H1 (cell line): ENCODE data around the gene TRDN. TPM values are rescaled to one million over a fixed set of nuclear protein-coding genes. Genes with fewer than 3 reads are reported as not detected.

Experiments
- CTCF ChIA-PET: fragments of 300-600 bp; sonication (Branson Sonifier 250); formaldehyde crosslinking; loops from one replicate; lab custom pipeline; 2021; ENCODE audit not compliant: partially characterized antibody; lab: Charles Lee
- POLR2A ChIA-PET: fragments of 300-600 bp; sonication (Branson Sonifier 250); formaldehyde crosslinking; loops from one replicate; lab custom pipeline; 2021; ENCODE audit warnings: inconsistent platforms; ENCODE audit not compliant: partially characterized antibody; lab: Charles Lee
- DNase-seq, 2 experiments: peaks; one replicate each; pipeline versions ENCODE4 v3.0.0 to v3.0.0-alpha.2; 2010 to 2022; ENCODE audit warnings: low spot score in 2 of 2, low read depth in 1 of 2, mixed read lengths in 1 of 2
- FAIRE-seq: peaks from 2 replicates; lab custom pipeline; 2011; peaks lifted over from hg19 to GRCh38; lab: Jason Lieb, UNC
- H2AFZ ChIP-seq: 2 replicates; pipeline ENCODE4 v1.8.1; 2012; ENCODE audit warnings: low read length, inconsistent platforms
- H2AK5ac ChIP-seq: 2 replicates; pipeline ENCODE4 v1.6.1; 2013; ENCODE audit warnings: low read depth, low read length
- H2BK120ac ChIP-seq: replicated peaks from 2 replicates; pipeline ENCODE3; 2013; ENCODE audit warnings: low read depth, low read length, inconsistent platforms
- H2BK12ac ChIP-seq: 2 replicates; pipeline ENCODE4 v1.6.1; 2013; ENCODE audit warnings: low read depth, low read length
- H2BK15ac ChIP-seq: 2 replicates; pipeline ENCODE4 v1.6.1; 2013; ENCODE audit warnings: low read length
- H2BK20ac ChIP-seq: 2 replicates; pipeline ENCODE4 v1.6.1; 2013; ENCODE audit warnings: low read length
- H2BK5ac ChIP-seq: 2 replicates; pipeline ENCODE4 v1.6.1; 2013; ENCODE audit warnings: low read depth, low read length
- H3K14ac ChIP-seq: 2 replicates; pipeline ENCODE4 v1.6.1; 2013; ENCODE audit warnings: inconsistent platforms; ENCODE audit not compliant: insufficient read length
- H3K18ac ChIP-seq: 2 replicates; pipeline ENCODE4 v1.6.1; 2013; ENCODE audit warnings: low read length; ENCODE audit errors: extremely low read depth
- H3K23ac ChIP-seq: 2 replicates; pipeline ENCODE4 v1.6.1; 2013; ENCODE audit warnings: inconsistent platforms; ENCODE audit not compliant: insufficient read length
- H3K23me2 ChIP-seq: 2 replicates; pipeline ENCODE4 v1.6.1; 2013; ENCODE audit warnings: low read depth, low read length
- H3K27ac ChIP-seq: 2 replicates; pipeline ENCODE4 v1.6.1; 2011; ENCODE audit warnings: low read depth, low read length, inconsistent platforms
- H3K27me3 ChIP-seq, 4 experiments: replicated peaks in 1 of 4; 1 replicate in 1 of 4; 2 replicates in 3 of 4; pipeline versions ENCODE4 v1.6.1 to v1.8.1; 2011 to 2013; ENCODE audit warnings: low read length in 3 of 4, mild to moderate bottlenecking in 3 of 4, inconsistent platforms in 2 of 4, mixed read lengths in 2 of 4, moderate library complexity in 1 of 4; ENCODE audit not compliant: control insufficient read depth in 3 of 4, insufficient read depth in 3 of 4; ENCODE audit errors: extremely low read depth in 1 of 4
- H3K36me3 ChIP-seq, 4 experiments: 2 replicates each; pipeline versions ENCODE4 v1.6.1 to v1.8.1; 2011 to 2013; ENCODE audit warnings: mild to moderate bottlenecking in 4 of 4, low read length in 3 of 4, moderate library complexity in 2 of 4, control low read depth in 1 of 4, inconsistent platforms in 1 of 4; ENCODE audit not compliant: insufficient read depth in 4 of 4, control insufficient read depth in 2 of 4
- H3K4ac ChIP-seq: replicated peaks from 2 replicates; pipeline ENCODE3; 2013; ENCODE audit warnings: low read length, low read depth, mixed read lengths, inconsistent platforms; ENCODE audit not compliant: insufficient read length
- H3K4me1 ChIP-seq, 4 experiments: replicated peaks in 1 of 4; 1 replicate in 1 of 4; 2 replicates in 3 of 4; pipeline versions ENCODE4 v1.6.1 to v1.8.1; 2011 to 2013; ENCODE audit warnings: low read length in 3 of 4, inconsistent platforms in 2 of 4, mixed read lengths in 1 of 4; ENCODE audit not compliant: insufficient read depth in 4 of 4, control insufficient read depth in 3 of 4
- H3K4me2 ChIP-seq, 2 experiments: 2 replicates each; pipeline versions ENCODE4 v1.6.1 to v1.8.1; 2011 to 2013; ENCODE audit warnings: low read depth in 2 of 2, low read length in 2 of 2, control low read depth in 1 of 2, inconsistent platforms in 1 of 2, mild to moderate bottlenecking in 1 of 2; ENCODE audit not compliant: insufficient read depth in 1 of 2
- H3K4me3 ChIP-seq, 4 experiments: fragments of 200-600, 300-600 bp in 1 of 4; sonication (generic), shearing (Covaris generic), sonication (Bioruptor Twin) in 1 of 4; 2 replicates each; pipeline versions ENCODE4 v1.5.1 to v1.8.1; 2011 to 2016; ENCODE audit warnings: low read length in 4 of 4, low read depth in 3 of 4, control low read depth in 2 of 4, inconsistent platforms in 2 of 4, mild to moderate bottlenecking in 2 of 4, mixed read lengths in 1 of 4, moderate library complexity in 1 of 4; ENCODE audit not compliant: insufficient read depth in 2 of 4; ENCODE audit errors: extremely low read depth in 1 of 4
- H3K56ac ChIP-seq: replicated peaks from 2 replicates; pipeline ENCODE3; 2013; ENCODE audit warnings: low read depth, mild to moderate bottlenecking, mixed read lengths, low read length, inconsistent platforms; ENCODE audit not compliant: insufficient read length
- H3K79me1 ChIP-seq: 2 replicates; pipeline ENCODE4 v1.6.1; 2013; ENCODE audit warnings: low read depth, low read length, control low read depth
- H3K79me2 ChIP-seq, 2 experiments: 2 replicates each; pipeline versions ENCODE4 v1.6.1 to v1.8.1; 2012 to 2013; ENCODE audit warnings: low read length in 2 of 2, mild to moderate bottlenecking in 2 of 2, inconsistent platforms in 1 of 2; ENCODE audit not compliant: insufficient read depth in 2 of 2, control insufficient read depth in 1 of 2
- H3K9ac ChIP-seq, 4 experiments: replicated peaks in 1 of 4; 1 replicate in 1 of 4; 2 replicates in 3 of 4; pipeline versions ENCODE4 v1.6.1 to v1.8.1; 2011 to 2013; ENCODE audit warnings: low read depth in 3 of 4, low read length in 3 of 4, control low read depth in 2 of 4, mild to moderate bottlenecking in 2 of 4, moderate library complexity in 2 of 4, inconsistent platforms in 1 of 4; ENCODE audit errors: extremely low read depth in 1 of 4
- H3K9me3 ChIP-seq, 2 experiments: 2 replicates each; pipeline versions ENCODE4 v1.6.1 to v1.8.1; 2012 to 2013; ENCODE audit warnings: mild to moderate bottlenecking in 2 of 2, moderate library complexity in 2 of 2, control low read depth in 1 of 2, inconsistent platforms in 1 of 2, low read depth in 1 of 2, low read length in 1 of 2, mixed read lengths in 1 of 2; ENCODE audit not compliant: insufficient read depth in 2 of 2
- H4K20me1 ChIP-seq, 2 experiments: replicated peaks in 1 of 2; 2 replicates each; pipeline versions ENCODE3 to v1.8.1; 2011 to 2013; ENCODE audit warnings: inconsistent platforms in 2 of 2, low read length in 2 of 2, mild to moderate bottlenecking in 1 of 2; ENCODE audit not compliant: insufficient read depth in 2 of 2, control insufficient read depth in 1 of 2
- H4K5ac ChIP-seq: 2 replicates; pipeline ENCODE4 v1.6.1; 2013; ENCODE audit warnings: low read length, low read depth, mixed read lengths, inconsistent platforms; ENCODE audit not compliant: insufficient read length
- H4K8ac ChIP-seq: 2 replicates; pipeline ENCODE4 v1.8.0; 2013; ENCODE audit warnings: mild to moderate bottlenecking, moderate library complexity, low read length, inconsistent platforms; ENCODE audit not compliant: insufficient read depth; ENCODE audit errors: extremely low read depth
- H4K91ac ChIP-seq: replicated peaks from 2 replicates; pipeline ENCODE3; 2013; ENCODE audit warnings: low read length, mixed read lengths, inconsistent platforms; ENCODE audit not compliant: insufficient read length
- BRCA1 ChIP-seq: IDR thresholded peaks from 2 replicates; pipeline ENCODE4 v1.6.1; 2012; ENCODE audit warnings: low read depth, low read length, improper control_type of control experiment
- CTBP2 ChIP-seq: IDR thresholded peaks from 2 replicates; pipeline ENCODE4 v1.7.0; 2011; ENCODE audit warnings: borderline replicate concordance, mild to moderate bottlenecking, moderate library complexity, mixed read lengths, low read length; ENCODE audit not compliant: insufficient read depth, insufficient read length
- EGR1 ChIP-seq: IDR thresholded peaks from 2 replicates; pipeline ENCODE4 v1.6.1; 2011; ENCODE audit warnings: low read depth, low read length, borderline replicate concordance
- EZH2 ChIP-seq: fragments of 200-600 bp; sonication (generic); IDR thresholded peaks from 2 replicates; pipeline ENCODE4 v1.7.1; 2012; ENCODE audit warnings: low read depth, mild to moderate bottlenecking, moderate library complexity, low read length, inconsistent platforms; ENCODE audit not compliant: severe bottlenecking
- FOSL1 ChIP-seq: IDR thresholded peaks from 2 replicates; pipeline ENCODE4 v1.6.1; 2011; ENCODE audit warnings: mild to moderate bottlenecking, low read depth, low read length, moderate library complexity; ENCODE audit not compliant: insufficient read depth
- GTF2F1 ChIP-seq: IDR thresholded peaks from 2 replicates; pipeline ENCODE4 v1.6.1; 2012; ENCODE audit warnings: low read depth, low read length, improper control_type of control experiment, borderline replicate concordance
- JUN ChIP-seq: IDR thresholded peaks from 2 replicates; pipeline ENCODE4 v1.6.1; 2011; ENCODE audit warnings: low read depth, mild to moderate bottlenecking, improper control_type of control experiment, low read length
- KDM4A ChIP-seq: IDR thresholded peaks from one replicate; pipeline ENCODE4 v1.7.1; 2012; ENCODE audit warnings: low read depth, mild to moderate bottlenecking, moderate library complexity, low read length, inconsistent platforms; ENCODE audit not compliant: severe bottlenecking
- KDM5A ChIP-seq: fragments of 200-600 bp; IDR thresholded peaks from 2 replicates; pipeline ENCODE4 v1.7.1; 2012; ENCODE audit warnings: mild to moderate bottlenecking, low read length, inconsistent platforms, mixed read lengths
- PHF8 ChIP-seq: fragments of 200-600 bp; sonication (generic); conservative IDR thresholded peaks from 2 replicates; pipeline ENCODE4 v1.7.1; 2012; ENCODE audit warnings: low read depth, mild to moderate bottlenecking, inconsistent platforms, low read length, moderate library complexity
- RAD21 ChIP-seq, 2 experiments: IDR thresholded peaks in 1 of 2; conservative IDR thresholded peaks in 1 of 2; 2 replicates each; pipeline ENCODE4 v1.6.1; 2011; ENCODE audit warnings: low read depth in 2 of 2, low read length in 2 of 2, improper control_type of control experiment in 1 of 2, inconsistent platforms in 1 of 2, mild to moderate bottlenecking in 1 of 2, moderate library complexity in 1 of 2
- RBBP5 ChIP-seq: IDR thresholded peaks from 2 replicates; pipeline ENCODE4 v1.7.1; 2012; ENCODE audit warnings: low read depth, mild to moderate bottlenecking, inconsistent platforms, low read length, moderate library complexity, borderline replicate concordance
- RNF2 ChIP-seq: fragments of 200-900, 300-1000 bp; sonication (generic); IDR thresholded peaks from 2 replicates; pipeline ENCODE4 v1.7.1; 2016; ENCODE audit warnings: borderline replicate concordance, low read depth, mild to moderate bottlenecking, antibody characterized with exemption, low read length; ENCODE audit not compliant: poor library complexity, severe bottlenecking; ENCODE audit errors: missing control alignments
- SP2 ChIP-seq: IDR thresholded peaks from 2 replicates; pipeline ENCODE4 v1.6.1; 2012; ENCODE audit warnings: mild to moderate bottlenecking, low read length, inconsistent platforms
- WGBS, 2 experiments: shearing (Covaris generic) in 1 of 2; methylation state at CpG; one replicate each; pipeline versions ENCODE4 v1.1.6 to v1.1.7; 2013 to 2015; ENCODE audit warnings: low lambda C conversion rate in 2 of 2, mixed read lengths in 2 of 2, inconsistent platforms in 1 of 2, low coverage in 1 of 2, missing lambda C conversion rate in 1 of 2; ENCODE audit not compliant: insufficient replicate concordance in 2 of 2, insufficient coverage in 1 of 2, insufficient read length in 1 of 2; ENCODE audit errors: extremely low coverage in 1 of 2, missing lambda C conversion rate in 1 of 2; 5-methylcytosine and 5-hydroxymethylcytosine counted together
- polyA plus RNA-seq, 7 experiments: library from polyadenylated mRNA; depleted of rRNA in 3 of 7; stranded (reverse) in 5 of 7; unstranded in 2 of 7; fragments of >200 nt in 5 of 7; fragments of 200-250 nt in 2 of 7; gene quantifications; 1 replicate in 5 of 7; 2 replicates in 1 of 7; 4 replicates in 1 of 7; pipeline versions ENCODE4 v1.2.1 to v1.2.3, GENCODE V29; 2011 to 2013; ENCODE audit warnings: missing spikeins in 2 of 7, mixed read lengths in 2 of 7
- total RNA-seq: library from RNA; stranded (reverse); fragmentation: NEBNext Ultra II Directional; extraction: Animal tissue kit (Norgen Biotek cat#: 25700); gene quantifications from 2 replicates; pipeline ENCODE4 v1.2.1, GENCODE V29; 2021

TRDN gene
- total and polyA plus RNA-seq, 2 of the 8 experiments (the other 6 are each of a cell fraction or from before 2014, with no cell fraction given): 1.6 to 41.6 TPM

GRCh38 chr6:123546537-123546936, 90.2 kb downstream of the TRDN start:
- CTCF ChIA-PET: no interaction called here
- TF ChIP-seq RNF2 (no peak), KDM4A (no peak), FOSL1 (no peak), BRCA1 (no peak), EZH2 (no peak), KDM5A (no peak), GTF2F1 (no peak), RBBP5 (no peak), SP2 (no peak), EGR1 (no peak), CTBP2 (no peak), PHF8 (no peak), JUN (no peak), RAD21 (IDR thresholded peaks at IDR 0.05 in 1 of 2, conservative IDR thresholded peaks at IDR 0.05 in 1 of 2; ENCODE audit: low read depth in 2 of 2, low read length in 2 of 2) (no peak)

More at GRCh38 chr6:123546537-123546936, 90.2 kb downstream of the TRDN start:
- Histone ChIP-seq H3K56ac (no peak overlapping the region), H3K79me1 (no peaks in the 10 kb centered on the region), H2AK5ac (no peak overlapping the region), H3K23me2 (no peaks in the 10 kb centered on the region; the same call in 1 of the 2 replicates), H2BK15ac (no peak overlapping the region), H4K5ac (no peak overlapping the region), H2BK12ac (no peak overlapping the region), H4K8ac (no peak overlapping the region), H3K9ac (no peak overlapping the region), H4K91ac (no peak overlapping the region), H3K36me3 (peaks cover 0 to 6% (median 0%) of the 10 kb centered on the region in 4 experiments; a peak in 2 of 8 replicates), H3K4ac (no peak overlapping the region), H3K27me3 (no peaks in the 10 kb centered on the region), H3K14ac (no peak overlapping the region), H2BK120ac (no peak overlapping the region), H3K4me2 (no peak overlapping the region), H4K20me1 (no peaks in the 10 kb centered on the region), H2BK20ac (no peak overlapping the region), H3K9me3 (no peaks in the 10 kb centered on the region), H3K4me1 (no peaks in the 10 kb centered on the region), H3K27ac (no peak overlapping the region), H2BK5ac (no peak overlapping the region), H2AFZ (peak overlapping the region; percentile 14), H3K79me2 (no peaks in the 10 kb centered on the region), H3K18ac (no peak overlapping the region), H3K4me3 (no peak overlapping the region), H3K23ac (no peak overlapping the region)
- 94% methylated on average over 2 of the region's 2 CpGs; no CpG with 5 or more reads in 1 of the 2 experiments for WGBS, 2 experiments
- FAIRE-seq: peak; percentile 62
- POLR2A ChIA-PET: no interaction called here
- no peak for DNase-seq
